Parathyroid adenoma (tissue), 2 donors: ENCODE measurements around the gene RNF8.
"Not testable (repeated sequence)": the region's sequence is repeated elsewhere in the genome, so short reads cannot be mapped to it uniquely, and the experiment has no call there.

ENCODE experiments used
- H2AFZ ChIP-seq: fragments of 300-600 bp; sonication (generic); one replicate; pipeline ENCODE4 v1.7.0; 2017; ENCODE audit warnings: antibody characterized with exemption, mild to moderate bottlenecking
- H3K27ac ChIP-seq: fragments of 300-600 bp; sonication (generic); one replicate; pipeline ENCODE4 v1.7.0; 2017
- H3K27me3 ChIP-seq: fragments of 300-600 bp; sonication (generic); one replicate; pipeline ENCODE4 v1.7.0; 2017; ENCODE audit warnings: low read length; ENCODE audit not compliant: control insufficient read depth, insufficient read depth
- H3K36me3 ChIP-seq: fragments of 300-600 bp; sonication (generic); one replicate; pipeline ENCODE4 v1.7.0; 2017; ENCODE audit warnings: low read length; ENCODE audit not compliant: control insufficient read depth, insufficient read depth
- H3K4me1 ChIP-seq: fragments of 300-600 bp; sonication (generic); one replicate; pipeline ENCODE4 v1.7.0; 2017; ENCODE audit warnings: control low read depth
- H3K4me2 ChIP-seq: fragments of 300-600 bp; sonication (generic); one replicate; pipeline ENCODE4 v1.7.0; 2017; ENCODE audit warnings: low read length
- H3K4me3 ChIP-seq: fragments of 300-600 bp; sonication (generic); one replicate; pipeline ENCODE4 v1.7.0; 2017; ENCODE audit warnings: low read depth, low read length
- H3K79me2 ChIP-seq: fragments of 300-600 bp; sonication (generic); one replicate; pipeline ENCODE4 v1.7.0; 2017; ENCODE audit warnings: control low read depth
- H3K9ac ChIP-seq: fragments of 300-600 bp; sonication (generic); one replicate; pipeline ENCODE4 v1.7.0; 2017; ENCODE audit warnings: mild to moderate bottlenecking
- H3K9me3 ChIP-seq: fragments of 300-600 bp; sonication (generic); one replicate; pipeline ENCODE4 v1.7.0; 2017; ENCODE audit warnings: low read length; ENCODE audit not compliant: control insufficient read depth
- CTCF ChIP-seq: fragments of 300-600 bp; sonication (generic); IDR thresholded peaks from one replicate; pipeline ENCODE4 v1.7.0; 2017; ENCODE audit warnings: antibody characterized with exemption, mild to moderate bottlenecking
- donor health status: primary hyperparathyroidism.

Gene RNF8

GRCh38 chr6:37438930-37439329, 85.1 kb downstream of the RNF8 start:
- TF ChIP-seq CTCF, result no peak
- H3K36me3 ChIP-seq, result no peaks in the 10 kb centered on the region

GRCh38 chr6:37441651-37442050, 87.9 kb downstream of the RNF8 start:
- Histone ChIP-seq H3K4me1 (no peaks in the 10 kb centered on the region), H3K9ac (no peak overlapping the region), H3K4me2 (no peak overlapping the region), H3K36me3 (no peaks in the 10 kb centered on the region), H2AFZ (no peak overlapping the region), H3K9me3 (no peaks in the 10 kb centered on the region), H3K4me3 (no peak overlapping the region), H3K79me2 (no peaks in the 10 kb centered on the region), H3K27ac (no peak overlapping the region), H3K27me3 (no peaks in the 10 kb centered on the region)
- TF ChIP-seq CTCF, result no peak

More at GRCh38 chr6:37438930-37439329, 85.1 kb downstream of the RNF8 start:
- Histone ChIP-seq H3K27ac (no peak overlapping the region), H3K27me3 (no peaks in the 10 kb centered on the region), H3K79me2 (no peaks in the 10 kb centered on the region), H3K9me3 (no peaks in the 10 kb centered on the region), H3K4me1 (peaks cover 6% of the 10 kb centered on the region), H2AFZ (no peak overlapping the region), H3K4me2 (no peak overlapping the region), H3K9ac (no peak overlapping the region), H3K4me3 (no peak overlapping the region)

GRCh38 chr6:37442416-37443215, 88.8 kb downstream of the RNF8 start:
- H3K27me3 ChIP-seq, result no peaks in the 10 kb centered on the region
- no peaks in the 10 kb centered on the region for H3K36me3 ChIP-seq
- no peaks in the 10 kb centered on the region for H3K79me2 ChIP-seq
- TF ChIP-seq CTCF, result no peak
- H3K4me2 ChIP-seq, result no peak overlapping the region
- no peak overlapping the region for H2AFZ ChIP-seq
- H3K4me3 ChIP-seq, result no peak overlapping the region
- H3K27ac ChIP-seq, result no peak overlapping the region
- H3K9ac ChIP-seq, result no peak overlapping the region
- no peaks in the 10 kb centered on the region for H3K9me3 ChIP-seq
- H3K4me1 ChIP-seq, result no peaks in the 10 kb centered on the region

GRCh38 chr6:37443216-37443542, 89.4 kb downstream of the RNF8 start:
- H3K4me1 ChIP-seq, H3K79me2 ChIP-seq, H3K4me2 ChIP-seq, H3K9me3 ChIP-seq, H3K9ac ChIP-seq, H3K27me3 ChIP-seq, H3K27ac ChIP-seq, H3K36me3 ChIP-seq, H3K4me3 ChIP-seq, H2AFZ ChIP-seq: not testable (repeated sequence)
